CD4-positive, CD25-positive, alpha-beta regulatory T cell (primary cell): ENCODE results near the gene AGAP1. TPM values are rescaled to one million over a fixed set of nuclear protein-coding genes. Genes with fewer than 3 reads are reported as not detected.

Source experiments
- ATAC-seq, 2 donors: fragments of 150-1000 bp; cut with Tn5 transposase; one replicate each; pipeline ENCODE4 v1.10.0; 2021; ENCODE audit warnings: low read depth in 2 of 2, moderate number of reproducible peaks in 2 of 2, moderate library complexity in 1 of 2
- DNase-seq, 3 donors: peaks; one replicate each; pipeline versions ENCODE4 v3.0.0 to v3.0.0-alpha.2; 2012 to 2022; ENCODE audit warnings: mixed read lengths in 1 of 3
- H3K27ac ChIP-seq: one replicate; pipeline ENCODE4 v1.7.0; 2013; ENCODE audit warnings: mild to moderate bottlenecking, low read length; ENCODE audit not compliant: insufficient read depth, poor library complexity, severe bottlenecking
- H3K27me3 ChIP-seq: one replicate; pipeline ENCODE4 v1.7.0; 2013; ENCODE audit warnings: low read length; ENCODE audit not compliant: control insufficient read depth, insufficient read depth
- H3K36me3 ChIP-seq: one replicate; pipeline ENCODE4 v1.7.0; 2013; ENCODE audit warnings: mild to moderate bottlenecking, low read length, moderate library complexity; ENCODE audit not compliant: control insufficient read depth, insufficient read depth
- H3K4me1 ChIP-seq: 2 replicates; pipeline ENCODE4 v1.7.0; 2013; ENCODE audit warnings: mild to moderate bottlenecking, low read length; ENCODE audit not compliant: insufficient read depth, control insufficient read depth, poor library complexity, severe bottlenecking
- H3K4me3 ChIP-seq: one replicate; pipeline ENCODE4 v1.7.0; 2013; ENCODE audit warnings: low read depth, mild to moderate bottlenecking, low read length, moderate library complexity
- H3K9me3 ChIP-seq, 2 experiments: 1 replicate in 1 of 2; 2 replicates in 1 of 2; pipeline ENCODE4 v1.7.0; 2013; ENCODE audit warnings: low read length in 2 of 2, mild to moderate bottlenecking in 1 of 2, moderate library complexity in 1 of 2; ENCODE audit not compliant: control insufficient read depth in 2 of 2
- H3K27ac Mint-ChIP-seq, 3 donors: one replicate each; pipeline ENCODE4 v1.8.0; 2020 to 2022; ENCODE audit warnings: mild to moderate bottlenecking in 3 of 3, mixed read lengths in 3 of 3, moderate library complexity in 2 of 3
- H3K27me3 Mint-ChIP-seq: one replicate; pipeline ENCODE4 v1.8.0; 2022; ENCODE audit warnings: mild to moderate bottlenecking, mixed read lengths
- H3K36me3 Mint-ChIP-seq: one replicate; pipeline ENCODE4 v1.8.0; 2020; ENCODE audit warnings: mixed read lengths
- H3K4me1 Mint-ChIP-seq, 4 donors: one replicate each; pipeline ENCODE4 v1.8.0; 2020 to 2022; ENCODE audit warnings: mixed read lengths in 4 of 4, mild to moderate bottlenecking in 1 of 4
- H3K4me3 Mint-ChIP-seq, 4 donors: one replicate each; pipeline ENCODE4 v1.8.0; 2020 to 2022; ENCODE audit warnings: mild to moderate bottlenecking in 4 of 4, mixed read lengths in 4 of 4, moderate library complexity in 3 of 4
- H3K9me3 Mint-ChIP-seq, 7 donors: one replicate each; pipeline ENCODE4 v1.8.0; 2020 to 2022; ENCODE audit warnings: mixed read lengths in 7 of 7, mild to moderate bottlenecking in 3 of 7, moderate library complexity in 2 of 7
- polyA plus RNA-seq, 4 donors: library from polyadenylated mRNA; unstranded; fragments of 300-500 nt; fragmentation: Illumina TruSeq; gene quantifications; one replicate each; pipeline ENCODE4 v1.2.3, GENCODE V29; 2021
- total RNA-seq: library from RNA; stranded (reverse); gene quantifications from one replicate; pipeline ENCODE4 v1.2.3, GENCODE V29; 2022

AGAP1 gene
- total and polyA plus RNA-seq, 5 donors from 2014 or later: 0.99 TPM; not detected in 4

GRCh38 chr2:236173036-236173728 is 679.3 kb downstream of the AGAP1 start:
- H3K9me3 Mint-ChIP-seq: peaks cover 0 to 8% (median 0%) of the 10 kb centered on the region in 7 donors

DNA sequence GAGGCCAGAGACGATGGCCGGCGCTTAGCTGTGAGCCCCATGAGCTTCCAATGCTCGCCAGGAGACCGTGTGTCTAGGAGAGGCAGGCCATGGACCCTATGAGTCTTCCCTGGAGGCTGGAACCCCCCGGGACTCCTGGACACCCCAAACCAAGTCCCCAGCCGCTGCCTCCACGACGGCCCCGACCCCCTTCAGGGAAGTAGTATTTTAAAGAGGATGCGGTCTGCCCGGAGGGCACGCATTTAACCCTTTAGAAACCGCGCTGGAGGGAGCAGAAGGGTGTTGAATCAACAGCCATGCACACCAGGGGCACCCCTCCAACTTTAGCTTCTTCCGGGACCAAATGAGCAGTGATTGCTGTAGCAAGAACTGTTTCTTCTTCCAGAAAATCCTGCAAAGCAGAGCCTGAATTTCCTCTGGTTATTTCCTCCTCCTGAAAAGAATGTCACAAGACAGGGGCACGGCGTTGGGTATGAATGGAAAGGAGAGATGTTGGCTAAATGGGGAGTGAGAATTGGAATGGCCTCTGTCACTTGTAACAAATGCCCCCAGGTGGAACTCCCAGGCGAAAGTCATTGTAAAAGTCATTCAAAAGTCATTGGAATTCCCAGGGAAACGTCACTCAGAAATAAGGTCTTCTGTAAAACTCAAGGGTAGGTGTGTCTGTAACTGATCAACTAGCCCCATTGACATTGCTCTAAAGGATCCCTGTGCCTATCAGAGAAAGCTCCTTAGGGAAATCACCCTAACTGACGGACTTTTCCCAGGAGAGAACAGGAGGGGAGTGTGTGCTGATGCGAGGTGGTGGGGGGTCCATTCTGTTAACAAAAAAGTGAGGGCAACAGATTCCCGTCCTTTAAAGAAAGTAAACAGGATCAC is 680.1 kb downstream of the AGAP1 start:
- Histone ChIP-seq H3K4me3 (no peak overlapping the region), H3K27ac (no peak overlapping the region), H3K9me3 (no peaks in the 10 kb centered on the region), H3K4me1 (peaks cover 5% of the 10 kb centered on the region), H3K36me3 (no peaks in the 10 kb centered on the region), H3K27me3 (peaks cover 20% of the 10 kb centered on the region)
- H3K36me3 Mint-ChIP-seq: no peaks in the 10 kb centered on the region
- no peak overlapping the region for H3K27ac Mint-ChIP-seq
- DNase-seq (no peak), ATAC-seq (no peak)
- peaks cover 77% of the 10 kb centered on the region for H3K27me3 Mint-ChIP-seq
- peaks cover 0 to 8% (median 0%) of the 10 kb centered on the region in 7 donors for H3K9me3 Mint-ChIP-seq
- H3K4me1 Mint-ChIP-seq: peaks cover 0 to 9% (median 0%) of the 10 kb centered on the region in 4 donors
- no peak overlapping the region for H3K4me3 Mint-ChIP-seq

More at GRCh38 chr2:236173036-236173728, 679.3 kb downstream of the AGAP1 start:
- Histone ChIP-seq H3K4me1 (peaks cover 3% of the 10 kb centered on the region), H3K4me3 (no peak overlapping the region), H3K27ac (no peak overlapping the region), H3K36me3 (no peaks in the 10 kb centered on the region), H3K9me3 (no peaks in the 10 kb centered on the region), H3K27me3 (peaks cover 18% of the 10 kb centered on the region)
- DNase-seq (no peak), ATAC-seq (no peak)
- no peak overlapping the region for H3K27ac Mint-ChIP-seq
- H3K4me3 Mint-ChIP-seq: no peak overlapping the region
- no peaks in the 10 kb centered on the region for H3K36me3 Mint-ChIP-seq
- H3K27me3 Mint-ChIP-seq: peaks cover 75% of the 10 kb centered on the region
- H3K4me1 Mint-ChIP-seq: peaks cover 0 to 6% (median 0%) of the 10 kb centered on the region in 4 donors

- ATAC-seq: no peak
- Histone ChIP-seq H3K4me1 (peaks cover 5% of the 10 kb centered on the region), H3K4me3 (no peak overlapping the region), H3K9me3 (no peaks in the 10 kb centered on the region), H3K36me3 (no peaks in the 10 kb centered on the region), H3K27me3 (peaks cover 21% of the 10 kb centered on the region), H3K27ac (no peak overlapping the region)
- Mint-ChIP-seq H3K36me3 (no peaks in the 10 kb centered on the region), H3K27me3 (peaks cover 77% of the 10 kb centered on the region), H3K4me1 (peaks cover 0 to 11% (median 1%) of the 10 kb centered on the region in 4 donors), H3K27ac (no peak overlapping the region), H3K4me3 (no peak overlapping the region), H3K9me3 (peaks cover 0 to 5% (median 0%) of the 10 kb centered on the region in 7 donors)
- DNase-seq: no peak
Measured at GRCh38 chr2:236175548-236176150, 681.8 kb downstream of the AGAP1 start.

- Histone ChIP-seq H3K36me3 (no peaks in the 10 kb centered on the region), H3K27ac (no peak overlapping the region), H3K27me3 (peaks cover 19% of the 10 kb centered on the region), H3K4me3 (no peak overlapping the region), H3K4me1 (peaks cover 5% of the 10 kb centered on the region), H3K9me3 (no peaks in the 10 kb centered on the region)
- Mint-ChIP-seq H3K4me1 (peaks cover 0 to 11% (median 1%) of the 10 kb centered on the region in 4 donors), H3K9me3 (peaks cover 0 to 3% (median 0%) of the 10 kb centered on the region in 7 donors), H3K27ac (no peak overlapping the region), H3K27me3 (peaks cover 81% of the 10 kb centered on the region), H3K36me3 (no peaks in the 10 kb centered on the region), H3K4me3 (no peak overlapping the region)
- ATAC-seq: no peak
- no peak for DNase-seq
Measured at GRCh38 chr2:236176417-236176816, 682.6 kb downstream of the AGAP1 start.

DNA sequence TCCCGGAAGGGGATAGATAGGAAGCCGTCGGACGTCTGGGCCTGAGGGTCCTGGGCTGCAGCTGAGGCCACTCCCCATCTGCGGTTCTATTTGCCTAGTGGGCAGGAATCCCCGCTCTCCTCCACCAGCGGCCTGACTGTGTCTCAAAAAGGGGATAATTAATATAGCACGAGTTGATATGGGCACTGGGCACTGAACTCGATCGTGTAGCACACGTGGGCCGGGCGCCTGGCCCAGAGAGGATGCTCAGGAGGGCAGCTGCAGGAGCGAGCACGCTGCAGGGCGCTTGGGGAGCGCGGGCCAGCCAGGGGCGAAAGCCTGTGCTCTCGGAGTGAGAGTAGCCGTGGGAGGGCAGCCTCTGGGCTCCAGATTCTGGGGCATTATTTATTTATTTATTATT is 683.1 kb downstream of the AGAP1 start:
- peaks cover 23% of the 10 kb centered on the region for H3K27me3 ChIP-seq
- H3K4me1 Mint-ChIP-seq: peaks cover 0 to 11% (median 1%) of the 10 kb centered on the region in 4 donors
- no peak overlapping the region for H3K27ac Mint-ChIP-seq
- H3K27ac ChIP-seq: no peak overlapping the region
- H3K4me1 ChIP-seq: peaks cover 5% of the 10 kb centered on the region
- no peak overlapping the region for H3K4me3 ChIP-seq
- peaks cover 82% of the 10 kb centered on the region for H3K27me3 Mint-ChIP-seq
- no peak for ATAC-seq
- peaks cover 0 to 3% (median 0%) of the 10 kb centered on the region in 7 donors for H3K9me3 Mint-ChIP-seq
- no peaks in the 10 kb centered on the region for H3K36me3 ChIP-seq
- no peaks in the 10 kb centered on the region for H3K9me3 ChIP-seq
- H3K36me3 Mint-ChIP-seq: no peaks in the 10 kb centered on the region
- no peak for DNase-seq
- peak overlapping the region in 1 of 4 donors; percentile 28 for H3K4me3 Mint-ChIP-seq

DNA sequence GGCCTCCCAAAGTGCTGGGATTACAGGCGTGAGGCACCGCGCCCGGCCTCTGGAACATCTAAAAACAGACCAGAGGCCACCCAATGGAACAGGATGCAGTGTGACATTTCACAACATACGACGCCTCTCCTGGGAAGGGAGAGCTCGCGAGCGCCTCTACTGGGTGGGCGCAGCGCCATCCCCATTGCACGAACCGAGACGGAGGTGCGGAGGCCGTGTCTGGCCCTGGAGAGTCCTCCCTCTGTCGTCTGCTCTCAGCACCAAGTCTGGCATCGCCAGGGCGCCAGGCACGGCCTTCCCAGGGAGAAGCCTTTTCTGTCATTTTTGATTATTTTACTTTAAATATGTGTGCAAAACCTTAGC is 683.7 kb downstream of the AGAP1 start:
- Mint-ChIP-seq H3K27ac (no peak overlapping the region), H3K4me3 (no peak overlapping the region), H3K9me3 (peaks cover 0 to 3% (median 0%) of the 10 kb centered on the region in 7 donors), H3K36me3 (no peaks in the 10 kb centered on the region), H3K27me3 (peaks cover 82% of the 10 kb centered on the region), H3K4me1 (peaks cover 0 to 7% (median 1%) of the 10 kb centered on the region in 4 donors)
- no peak overlapping the region for H3K4me3 ChIP-seq
- ATAC-seq (no peak), DNase-seq (no peak)
- no peaks in the 10 kb centered on the region for H3K36me3 ChIP-seq
- no peak overlapping the region for H3K27ac ChIP-seq
- H3K9me3 ChIP-seq: no peaks in the 10 kb centered on the region
- H3K27me3 ChIP-seq: peaks cover 23% of the 10 kb centered on the region
- H3K4me1 ChIP-seq: peaks cover 5% of the 10 kb centered on the region

GRCh38 chr2:236177967-236178889 is 684.4 kb downstream of the AGAP1 start:
- H3K4me3 Mint-ChIP-seq: no peak overlapping the region

More at GRCh38 chr2:236177967-236178889, 684.4 kb downstream of the AGAP1 start:
- Mint-ChIP-seq H3K27ac (no peak overlapping the region), H3K36me3 (no peaks in the 10 kb centered on the region), H3K4me1 (peaks cover 0 to 7% (median 1%) of the 10 kb centered on the region in 4 donors), H3K9me3 (peaks cover 0 to 3% (median 0%) of the 10 kb centered on the region in 7 donors), H3K27me3 (peaks cover 87% of the 10 kb centered on the region)
- H3K4me3 ChIP-seq: no peak overlapping the region
- no peaks in the 10 kb centered on the region for H3K36me3 ChIP-seq
- peaks cover 23% of the 10 kb centered on the region for H3K27me3 ChIP-seq
- ATAC-seq (no peak), DNase-seq (no peak)
- peaks cover 5% of the 10 kb centered on the region for H3K4me1 ChIP-seq
- H3K9me3 ChIP-seq: no peaks in the 10 kb centered on the region
- H3K27ac ChIP-seq: no peak overlapping the region
